SK-N-SH treated with all-trans-retinoic acid at 6 μM for 48 hours (cell line): ENCODE data around the gene DLG2.

Source experiments
- PATZ1 ChIP-seq: fragments of 250-450 bp; sonication (Bioruptor Pico); IDR thresholded peaks from 2 replicates; pipeline ENCODE4 v1.8.0; 2020; ENCODE audit warnings: mild to moderate bottlenecking, moderate library complexity, borderline replicate concordance
- RARB ChIP-seq: fragments of 250-450 bp; sonication (Bioruptor Pico); IDR thresholded peaks from 2 replicates; pipeline ENCODE4 v1.8.0; 2021; ENCODE audit warnings: mild to moderate bottlenecking, moderate library complexity
- SNAI2 ChIP-seq: fragments of 250-450 bp; sonication (Bioruptor Pico); IDR thresholded peaks from 2 replicates; pipeline ENCODE4 v1.5.0; 2020; ENCODE audit warnings: mild to moderate bottlenecking, moderate library complexity

- TF ChIP-seq PATZ1 (CRISPR knock-in tag): no peak
- TF ChIP-seq SNAI2 (CRISPR knock-in tag): no peak
- TF ChIP-seq RARB (CRISPR knock-in tag): no peak
These were observed 2202.6 kb downstream of the DLG2 start for GRCh38 chr11:83424376-83425136.
